Loucy (cell line): ENCODE measurements around the gene APC2.

Experiments
- H2AFZ ChIP-seq: fragments of 200-600 bp; sonication (generic); 2 replicates; pipeline ENCODE4 v1.6.0; 2016; ENCODE audit warnings: antibody characterized with exemption, mild to moderate bottlenecking, low read length, moderate library complexity
- H3F3A ChIP-seq: fragments of 200-600 bp; 2 replicates; pipeline ENCODE4 v1.6.0; 2016; ENCODE audit warnings: antibody characterized with exemption, low read depth, mild to moderate bottlenecking
- H3K27me3 ChIP-seq: fragments of 200-600 bp; sonication (generic); 2 replicates; pipeline ENCODE4 v1.6.1; 2014; ENCODE audit warnings: low read length, mild to moderate bottlenecking; ENCODE audit not compliant: insufficient read depth, poor library complexity, severe bottlenecking
- H3K36me3 ChIP-seq: fragments of 200-600 bp; sonication (generic); 2 replicates; pipeline ENCODE4 v1.6.1; 2016; ENCODE audit warnings: low read length; ENCODE audit not compliant: insufficient read depth
- H3K4me1 ChIP-seq: fragments of 200-600 bp; sonication (generic); 2 replicates; pipeline ENCODE4 v1.5.1; 2014; ENCODE audit warnings: low read length, mild to moderate bottlenecking; ENCODE audit not compliant: insufficient read depth, poor library complexity, severe bottlenecking
- H3K4me2 ChIP-seq: fragments of 200-600 bp; sonication (generic); 2 replicates; pipeline ENCODE4 v1.6.0; 2014; ENCODE audit warnings: antibody characterized with exemption, low read length, low read depth, mild to moderate bottlenecking; ENCODE audit not compliant: poor library complexity, severe bottlenecking
- H3K4me3 ChIP-seq: fragments of 200-600 bp; sonication (generic); 2 replicates; pipeline ENCODE4 v1.5.1; 2014; ENCODE audit warnings: low read length, mild to moderate bottlenecking, mixed read lengths; ENCODE audit not compliant: poor library complexity, severe bottlenecking
- H3K79me2 ChIP-seq: fragments of 200-600 bp; sonication (generic); 2 replicates; pipeline ENCODE4 v1.6.1; 2014; ENCODE audit warnings: low read length; ENCODE audit not compliant: insufficient read depth
- H3K9ac ChIP-seq: fragments of 200-600 bp; sonication (generic); 2 replicates; pipeline ENCODE4 v1.6.0; 2014; ENCODE audit warnings: mild to moderate bottlenecking, low read depth, low read length, moderate library complexity; ENCODE audit not compliant: poor library complexity, severe bottlenecking
- H3K9me2 ChIP-seq: fragments of 200-600 bp; sonication (generic); replicated peaks from 2 replicates; pipeline ENCODE4 v1.6.1; 2016; ENCODE audit warnings: low read depth, low read length, mixed read lengths
- H3K9me3 ChIP-seq: fragments of 200-600 bp; sonication (generic); 2 replicates; pipeline ENCODE4 v1.6.1; 2014; ENCODE audit warnings: mild to moderate bottlenecking, antibody characterized with exemption, low read length, low read depth; ENCODE audit not compliant: insufficient read depth
- H4K20me1 ChIP-seq: fragments of 200-600 bp; sonication (generic); 2 replicates; pipeline ENCODE4 v1.6.0; 2014; ENCODE audit warnings: antibody characterized with exemption, low read length, mild to moderate bottlenecking; ENCODE audit not compliant: insufficient read depth, poor library complexity, severe bottlenecking
- EZH2phosphoT487 ChIP-seq: fragments of 200-600 bp; IDR thresholded peaks from 2 replicates; pipeline ENCODE4 v1.6.1; 2018; ENCODE audit warnings: antibody characterized with exemption, mild to moderate bottlenecking, moderate library complexity, borderline replicate concordance
- TF ChIP-seq, protein P1 (sequence below): fragments of 200-600 bp; sonication (generic); conservative IDR thresholded peaks from 2 replicates; pipeline ENCODE4 v1.5.1; 2014; ENCODE audit warnings: mild to moderate bottlenecking, antibody characterized with exemption, low read length

APC2 gene

DNA sequence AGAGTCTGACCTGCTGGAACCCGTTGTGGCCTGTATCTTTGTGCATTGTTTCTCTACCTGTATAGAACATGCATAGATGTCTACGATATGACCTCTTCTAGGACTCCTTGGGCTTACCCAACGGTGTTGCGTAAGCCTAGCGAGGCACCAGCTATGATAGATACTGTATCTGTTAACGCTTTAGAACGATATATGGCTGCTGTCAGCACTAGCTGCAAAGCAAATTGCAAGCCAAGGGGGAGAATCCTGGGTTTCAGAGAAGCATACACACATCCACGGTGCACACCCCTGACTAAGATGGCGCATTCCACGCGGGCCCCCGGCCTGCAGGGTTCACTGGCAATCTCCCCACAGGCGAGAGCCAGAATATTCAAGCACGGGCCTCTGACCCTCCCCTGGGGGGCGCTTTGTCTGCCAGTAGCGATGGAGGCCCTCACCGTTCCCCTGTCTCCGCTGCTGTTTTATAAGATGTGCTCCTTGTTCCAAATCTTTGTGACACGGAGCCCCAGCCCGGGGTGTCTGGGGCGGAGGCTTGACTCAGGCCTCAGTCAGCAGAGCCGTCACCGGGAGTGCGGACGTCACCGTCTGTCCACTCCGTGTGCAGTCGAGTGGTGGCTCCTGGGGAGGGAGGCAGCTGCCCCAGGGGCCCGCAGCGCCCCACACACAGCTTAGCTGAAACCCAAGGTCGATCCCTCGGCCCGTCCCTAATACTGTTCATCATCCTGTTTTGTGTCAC lies 24.7 kb upstream of the APC2 start:
- Histone ChIP-seq H3K9me2 (no peaks in the 10 kb centered on the region), H3K36me3 (peaks cover 95% of the 10 kb centered on the region; the same call in 1 of the 2 replicates), H3K4me1 (no peaks in the 10 kb centered on the region), H4K20me1 (peaks cover 34% of the 10 kb centered on the region), H3F3A (0 out of 2 replicates have a peak, but pooled peaks cover 3% of the 10 kb centered on the region), H3K4me2 (no peak overlapping the region), H3K9ac (no peak overlapping the region), H3K79me2 (peaks cover 30% of the 10 kb centered on the region; the same call in 1 of the 2 replicates), H3K9me3 (no peaks in the 10 kb centered on the region), H3K4me3 (no peak overlapping the region), H3K27me3 (no peaks in the 10 kb centered on the region), H2AFZ (no peak overlapping the region)
- TF ChIP-seq, protein P1, sequence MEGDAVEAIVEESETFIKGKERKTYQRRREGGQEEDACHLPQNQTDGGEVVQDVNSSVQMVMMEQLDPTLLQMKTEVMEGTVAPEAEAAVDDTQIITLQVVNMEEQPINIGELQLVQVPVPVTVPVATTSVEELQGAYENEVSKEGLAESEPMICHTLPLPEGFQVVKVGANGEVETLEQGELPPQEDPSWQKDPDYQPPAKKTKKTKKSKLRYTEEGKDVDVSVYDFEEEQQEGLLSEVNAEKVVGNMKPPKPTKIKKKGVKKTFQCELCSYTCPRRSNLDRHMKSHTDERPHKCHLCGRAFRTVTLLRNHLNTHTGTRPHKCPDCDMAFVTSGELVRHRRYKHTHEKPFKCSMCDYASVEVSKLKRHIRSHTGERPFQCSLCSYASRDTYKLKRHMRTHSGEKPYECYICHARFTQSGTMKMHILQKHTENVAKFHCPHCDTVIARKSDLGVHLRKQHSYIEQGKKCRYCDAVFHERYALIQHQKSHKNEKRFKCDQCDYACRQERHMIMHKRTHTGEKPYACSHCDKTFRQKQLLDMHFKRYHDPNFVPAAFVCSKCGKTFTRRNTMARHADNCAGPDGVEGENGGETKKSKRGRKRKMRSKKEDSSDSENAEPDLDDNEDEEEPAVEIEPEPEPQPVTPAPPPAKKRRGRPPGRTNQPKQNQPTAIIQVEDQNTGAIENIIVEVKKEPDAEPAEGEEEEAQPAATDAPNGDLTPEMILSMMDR, result no peak
- no peak for TF ChIP-seq EZH2phosphoT487

DNA sequence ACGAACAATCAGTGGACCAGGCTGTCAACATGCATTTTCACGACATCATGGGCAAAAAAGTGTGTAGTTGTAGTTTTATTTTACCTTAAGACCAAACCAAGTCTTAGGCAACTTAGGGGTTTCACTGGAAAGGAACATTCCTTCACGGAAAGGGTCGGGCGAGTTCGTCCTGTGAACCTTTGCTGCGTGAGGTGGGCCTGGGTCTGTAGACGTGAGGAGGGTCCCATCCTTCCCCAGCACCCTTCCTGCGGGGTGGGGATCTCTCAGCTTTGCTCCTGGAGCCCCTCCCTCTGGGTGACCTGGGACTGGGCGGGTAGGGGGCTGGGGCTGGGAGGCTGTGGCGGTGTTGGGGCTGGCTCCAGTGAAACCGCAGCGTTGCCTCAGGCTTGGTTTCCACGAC lies 24.0 kb upstream of the APC2 start:
- no peak overlapping the region for H2AFZ ChIP-seq
- TF ChIP-seq, protein P1, result no peak
- no peak for TF ChIP-seq EZH2phosphoT487
- H3K9me3 ChIP-seq, result no peaks in the 10 kb centered on the region
- peaks cover 24% of the 10 kb centered on the region; the same call in 1 of the 2 replicates for H3K79me2 ChIP-seq
- no peaks in the 10 kb centered on the region for H3K4me1 ChIP-seq
- H3K9ac ChIP-seq, result no peak overlapping the region
- no peak overlapping the region for H3K4me2 ChIP-seq
- H3K36me3 ChIP-seq, result peaks cover 92% of the 10 kb centered on the region; the same call in 1 of the 2 replicates
- H3K9me2 ChIP-seq, result no peaks in the 10 kb centered on the region
- 0 out of 2 replicates have a peak, but pooled peaks cover 3% of the 10 kb centered on the region for H3F3A ChIP-seq
- peaks cover 28% of the 10 kb centered on the region for H4K20me1 ChIP-seq
- H3K4me3 ChIP-seq, result no peak overlapping the region
- H3K27me3 ChIP-seq, result no peaks in the 10 kb centered on the region

DNA sequence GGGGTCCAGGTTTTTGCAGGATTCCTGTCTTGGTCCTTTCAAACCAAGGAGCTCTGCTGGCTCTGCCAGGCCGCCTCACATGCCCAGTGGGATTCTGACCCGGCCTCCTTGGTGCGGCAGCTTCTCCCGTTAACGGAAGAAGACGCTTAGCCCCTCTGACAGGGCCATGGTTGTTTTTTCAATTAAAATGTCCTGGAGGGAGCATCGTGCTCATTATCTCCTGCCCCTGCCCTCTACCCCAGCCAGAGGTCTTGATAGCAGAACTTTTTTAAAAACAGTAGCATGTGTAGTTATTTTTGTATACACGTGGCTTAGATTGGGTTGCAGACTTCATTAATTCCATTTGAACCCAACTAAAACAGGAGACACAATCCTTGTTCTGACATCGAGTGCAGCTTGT lies 23.2 kb upstream of the APC2 start:
- no peak overlapping the region for H2AFZ ChIP-seq
- H3K4me2 ChIP-seq, result no peak overlapping the region
- H4K20me1 ChIP-seq, result peaks cover 28% of the 10 kb centered on the region
- 0 out of 2 replicates have a peak, but pooled peaks cover 3% of the 10 kb centered on the region for H3F3A ChIP-seq
- H3K79me2 ChIP-seq, result peaks cover 22% of the 10 kb centered on the region; the same call in 1 of the 2 replicates
- H3K4me3 ChIP-seq, result no peak overlapping the region
- TF ChIP-seq, protein P1, result no peak
- no peak for TF ChIP-seq EZH2phosphoT487
- H3K4me1 ChIP-seq, result no peaks in the 10 kb centered on the region
- no peaks in the 10 kb centered on the region for H3K9me2 ChIP-seq
- no peaks in the 10 kb centered on the region for H3K27me3 ChIP-seq
- H3K9ac ChIP-seq, result no peak overlapping the region
- no peaks in the 10 kb centered on the region for H3K9me3 ChIP-seq
- peaks cover 88% of the 10 kb centered on the region; the same call in 1 of the 2 replicates for H3K36me3 ChIP-seq
